K562 (cell line): ENCODE data around the gene CHRM4. TPM values are rescaled to one million over a fixed set of nuclear protein-coding genes. Genes with fewer than 3 reads are reported as not detected.

Source experiments
- ATAC-seq: fragments of 200-7000 bp; cut with Tn5 transposase; 3 replicates; pipeline ENCODE4 v1.9.1; 2020; ENCODE audit warnings: moderate library complexity
- BruUV-seq: library from RNA; stranded (reverse); fragments of 400-500 nt; replicated peaks from 2 replicates; lab custom pipeline; 2021; lab: Mats Ljungman, UMichigan
- CTCF ChIA-PET: fragments of 300-600 bp; formaldehyde crosslinking; extraction: SDS; loops from one replicate; lab custom pipeline; 2021; ENCODE audit warnings: low intra/inter-chr PET ratio; lab: Yijun Ruan, JAX
- POLR2A ChIA-PET: fragments of 300-600, 350-650 bp; sonication (Branson Sonifier 250); formaldehyde crosslinking; extraction: SDS; loops from one replicate; lab custom pipeline; 2021; ENCODE audit warnings: antibody characterized with exemption, inconsistent platforms; lab: Yijun Ruan, JAX
- DNase-seq, 4 experiments: peaks; one replicate each; pipeline versions ENCODE4 v3.0.0 to v3.0.0-alpha.2; 2011 to 2018; ENCODE audit warnings: low spot score in 3 of 4, mixed read lengths in 3 of 4; ENCODE audit errors: extremely low read depth in 1 of 4
- FAIRE-seq: peaks from 2 replicates; lab custom pipeline; 2011; peaks lifted over from hg19 to GRCh38; lab: Jason Lieb, UNC
- H2AFZ ChIP-seq: 2 replicates; pipeline ENCODE4 v1.6.0; 2011; ENCODE audit warnings: low read depth, low read length, control low read depth, inconsistent platforms
- H3K27ac ChIP-seq: fragments of 200-600 bp; 3 replicates; pipeline ENCODE4 v1.8.0; 2011; ENCODE audit warnings: low read depth, mild to moderate bottlenecking, control low read depth, inconsistent platforms, low read length, moderate library complexity, mixed read lengths; ENCODE audit errors: extremely low read depth
- H3K27me3 ChIP-seq, 2 experiments: fragments of 300-600 bp in 1 of 2; 2 replicates in 1 of 2; 3 replicates in 1 of 2; pipeline versions ENCODE4 v1.6.0 to v1.8.0; 2011; ENCODE audit warnings: inconsistent platforms in 2 of 2, low read length in 2 of 2, mild to moderate bottlenecking in 1 of 2, mixed read lengths in 1 of 2, moderate library complexity in 1 of 2; ENCODE audit not compliant: control insufficient read depth in 2 of 2, insufficient read depth in 2 of 2
- H3K36me3 ChIP-seq: fragments of 300-600 bp; 3 replicates; pipeline ENCODE4 v1.8.0; 2011; ENCODE audit warnings: mild to moderate bottlenecking, low read length, inconsistent platforms; ENCODE audit not compliant: control insufficient read depth, insufficient read depth
- H3K4me1 ChIP-seq, 2 experiments: fragments of 200-600 bp in 1 of 2; replicated peaks in 1 of 2; 2 replicates in 1 of 2; 3 replicates in 1 of 2; pipeline versions ENCODE4 v1.5.1 to v1.8.0; 2011; ENCODE audit warnings: inconsistent platforms in 2 of 2, low read length in 2 of 2, mild to moderate bottlenecking in 1 of 2, mixed read lengths in 1 of 2, moderate library complexity in 1 of 2; ENCODE audit not compliant: control insufficient read depth in 2 of 2, insufficient read depth in 2 of 2
- H3K4me2 ChIP-seq: 2 replicates; pipeline ENCODE4 v1.6.1; 2011; ENCODE audit warnings: low read length, control low read depth, inconsistent platforms, mixed read lengths; ENCODE audit not compliant: insufficient read depth
- H3K4me3 ChIP-seq: fragments of 200-600 bp; sonication (generic), shearing (Covaris generic); 2 replicates; pipeline ENCODE4 v1.5.1; 2016; ENCODE audit warnings: control low read depth, inconsistent platforms
- H3K79me2 ChIP-seq: fragments of 200-600 bp; 3 replicates; pipeline ENCODE4 v1.8.0; 2011; ENCODE audit warnings: low read length, inconsistent platforms; ENCODE audit not compliant: control insufficient read depth, insufficient read depth
- H3K9ac ChIP-seq, 2 experiments: 2 replicates each; pipeline versions ENCODE4 v1.6.0 to v1.6.1; 2011; ENCODE audit warnings: low read depth in 2 of 2, low read length in 2 of 2, control low read depth in 1 of 2, inconsistent platforms in 1 of 2, mild to moderate bottlenecking in 1 of 2, mixed read lengths in 1 of 2; ENCODE audit not compliant: insufficient read depth in 1 of 2
- H3K9me1 ChIP-seq: one replicate; pipeline ENCODE4 v1.6.0; 2011; ENCODE audit warnings: inconsistent platforms, mild to moderate bottlenecking, low read length, moderate library complexity; ENCODE audit not compliant: control insufficient read depth, insufficient read depth
- H3K9me3 ChIP-seq: replicated peaks from 2 replicates; pipeline ENCODE4 v1.5.1; 2011; ENCODE audit warnings: low read depth, low read length, inconsistent platforms; ENCODE audit not compliant: control insufficient read depth, insufficient read depth
- H4K20me1 ChIP-seq: replicated peaks from 2 replicates; pipeline ENCODE4 v1.6.1; 2011; ENCODE audit warnings: low read length, inconsistent platforms, mixed read lengths; ENCODE audit not compliant: control insufficient read depth, insufficient read depth
- CBX3 ChIP-seq, 2 experiments: IDR thresholded peaks; 1 replicate in 1 of 2; 2 replicates in 1 of 2; pipeline ENCODE4 v1.6.1; 2012; ENCODE audit warnings: inconsistent platforms in 2 of 2, low read length in 2 of 2, borderline replicate concordance in 1 of 2, control low read depth in 1 of 2
- MBD2 ChIP-seq: sonication (generic); IDR thresholded peaks from 2 replicates; pipeline ENCODE4 v1.6.1; 2016; ENCODE audit warnings: low read depth, borderline replicate concordance
- MNT ChIP-seq, 2 experiments: fragments of 450-650 bp; conservative IDR thresholded peaks; 2 replicates each; pipeline ENCODE4 v1.6.1; 2017; ENCODE audit warnings: mild to moderate bottlenecking in 2 of 2, moderate library complexity in 2 of 2
- POLR2G ChIP-seq: fragments of 200-400 bp; formaldehyde crosslinking; IDR thresholded peaks from 2 replicates; pipeline ENCODE4 v1.6.1; 2017; ENCODE audit warnings: low read depth, mild to moderate bottlenecking, antibody characterized with exemption, low read length, moderate library complexity
- ZNF184 ChIP-seq: sonication (generic); formaldehyde crosslinking; IDR thresholded peaks from 2 replicates; pipeline ENCODE4 v1.5.0; 2020; ENCODE audit warnings: missing genetic modification reagents
- WGBS: fragments of 100-300 bp; shearing (Covaris generic); methylation state at CpG from one replicate; pipeline ENCODE4 v1.1.6; 2016; ENCODE audit warnings: low coverage, mixed read lengths; ENCODE audit not compliant: insufficient coverage; ENCODE audit errors: missing lambda C conversion rate; 5-methylcytosine and 5-hydroxymethylcytosine counted together
- in situ Hi-C: fragments of 300-500 bp; cut with MboI; formaldehyde crosslinking; loops from 4 replicates; pipeline ENCODE4 v1.15.0; 2018; ENCODE audit warnings: inconsistent platforms, mixed read lengths
- intact Hi-C: fragments of 100-400 bp; cut with micrococcal nuclease; formaldehyde crosslinking; loops from 2 replicates; pipeline ENCODE4 v1.14.2; 2022
- polyA plus RNA-seq, 8 experiments: library from polyadenylated mRNA; depleted of rRNA in 4 of 8; stranded (reverse) in 5 of 8; unstranded in 3 of 8; fragments of >200 nt; fragmentation: Nextera tagmentation in 2 of 8; fragmentation: Illumina TruSeq in 1 of 8; extraction: Ambion mirVana in 2 of 8; extraction: Trizol in 1 of 8; gene quantifications; 2 replicates each; pipeline versions ENCODE4 v1.2.1 to v1.2.3, GENCODE V29; 2011 to 2014; ENCODE audit warnings: inconsistent platforms in 1 of 8, missing spikeins in 1 of 8
- total RNA-seq, 7 experiments: library from RNA; depleted of rRNA in 6 of 7; stranded (reverse); fragments of >200 nt in 6 of 7; fragmentation: Illumina TruSeq in 2 of 7; extraction: Trizol in 2 of 7; gene quantifications; 2 replicates each; pipeline versions ENCODE4 v1.2.1 to v1.2.3, GENCODE V29; 2011 to 2021; ENCODE audit warnings: low replicate concordance in 1 of 7

The CHRM4 gene
- total and polyA plus RNA-seq, 9 of the 15 experiments (the other 6 are each of a cell fraction or from before 2014, with no cell fraction given): 0.22 to 1.3 (median 0.40) TPM; not detected in 2

- intact Hi-C loops: loop anchor here (5.0 kb wide), 2 partner anchors 49 to 119 kb away; no protein-coding TSS in a partner anchor
- BruUV-seq: no TSS peak
Observed at GRCh38 chr11:46366260-46366659, 25.3 kb downstream of the CHRM4 start.

More at GRCh38 chr11:46366260-46366659, 25.3 kb downstream of the CHRM4 start:
- no peak for FAIRE-seq
- CTCF ChIA-PET: interaction anchor here (1.5 kb wide), 1 partner anchor 15 kb away, joined by 5 read pairs; no protein-coding TSS in a partner anchor
- Histone ChIP-seq H3K4me3 (no peak overlapping the region), H3K36me3 (peaks cover 65% of the 10 kb centered on the region; the same call in 2 of the 3 replicates)
- no peak for TF ChIP-seq MNT (conservative IDR thresholded peaks at IDR 0.05)
- TF ChIP-seq CBX3 (IDR thresholded peaks at IDR 0.05; ENCODE audit: borderline replicate concordance in 1 of 2, low read length in 2 of 2): no peak
- no peak for TF ChIP-seq MBD2
- TF ChIP-seq ZNF184 (CRISPR knock-in tag): no peak
- 0 out of 2 replicates have a peak, but pooled peaks have one; percentile 16 for TF ChIP-seq POLR2G
- TF ChIP-seq, all 486 proteins: peak for 1
- Histone ChIP-seq H3K4me1 (peaks cover 22 to 65% of the 10 kb centered on the region in 2 experiments), H4K20me1 (no peaks in the 10 kb centered on the region; the same call in none of the 2 replicates), H3K9ac (no peak overlapping the region; a peak in 1 of 4 replicates), H3K79me2 (peaks cover 29% of the 10 kb centered on the region), H3K27me3 (no peaks in the 10 kb centered on the region), H3K27ac (no peak overlapping the region), H3K9me1 (peaks cover 3% of the 10 kb centered on the region), H3K9me3 (no peaks in the 10 kb centered on the region), H3K4me2 (no peak overlapping the region), H2AFZ (no peak overlapping the region)
- POLR2A ChIA-PET: interaction anchor here (0.7 to 1.6 kb wide), 4 partner anchors 10 to 14 kb away, joined by 3 to 10 read pairs (median 4); no protein-coding TSS in a partner anchor
- WGBS: 98% methylated on average over 18 of the region's 22 CpGs
- ATAC-seq (no peak), DNase-seq (no peak)
- in situ Hi-C loops: no loop called here
